ENCODE results near the gene SDS. TPM values are rescaled to one million over a fixed set of nuclear protein-coding genes. Genes with fewer than 3 reads are reported as not detected.

Gene SDS
- polyA plus RNA-seq, 3 donors: 0.89 to 2.3 (median 1.1) TPM

GRCh38 chr12:113440947-113441782 is 37.5 kb upstream of the SDS start:
- H3K4me3 Mint-ChIP-seq: no peak overlapping the region
- intact Hi-C loops (cut with micrococcal nuclease): no loop called here
- peaks cover 0 to 10% (median 8%) of the 10 kb centered on the region in 7 donors for H3K9me3 Mint-ChIP-seq
- DNase-seq: no peak
- 91% methylated on average over 12 of the region's 14 CpGs for WGBS (ENCODE audit: insufficient coverage)
- no peaks in the 10 kb centered on the region for H3K36me3 Mint-ChIP-seq
- no peak for TF ChIP-seq CTCF (IDR thresholded peaks at IDR 0.05)
- H4K20me1 ChIP-seq (ENCODE audit: insufficient read depth, low read length): no peaks in the 10 kb centered on the region
- H3K4me3 ChIP-seq (replicated peaks in 1 of 3; ENCODE audit: low read depth in 2 of 3, low read length in 3 of 3): no peak overlapping the region
- no peak overlapping the region for H2AFZ ChIP-seq (ENCODE audit: insufficient read depth, low read depth, low read length, poor library complexity, severe bottlenecking)
- no peaks in the 10 kb centered on the region for H3K36me3 ChIP-seq (replicated peaks in 1 of 2; ENCODE audit: control insufficient read depth in 1 of 2, insufficient read depth in 2 of 2, low read length in 2 of 2)
- no peaks in the 10 kb centered on the region for H3K27me3 ChIP-seq (ENCODE audit: control insufficient read depth in 2 of 2, insufficient read depth in 2 of 2, low read length in 2 of 2)
- no peaks in the 10 kb centered on the region for H3K79me2 ChIP-seq (ENCODE audit: insufficient read depth, low read length)
- no peak overlapping the region for H3K27ac Mint-ChIP-seq
- H3K4me2 ChIP-seq (replicated peaks; ENCODE audit: extremely low read depth, low read length, poor library complexity, severe bottlenecking): no peak overlapping the region
- H3K9ac ChIP-seq (ENCODE audit: insufficient read depth, low read length, poor library complexity, severe bottlenecking): no peak overlapping the region
- peaks cover 0 to 6% of the 10 kb centered on the region in 2 donors for H3K9me3 ChIP-seq (replicated peaks in 1 of 2; ENCODE audit: control insufficient read depth in 1 of 2, insufficient read depth in 1 of 2, low read length in 2 of 2)
- peaks cover 2 to 11% (median 7%) of the 10 kb centered on the region in 3 donors for H3K27me3 Mint-ChIP-seq (ENCODE audit: low read depth in 3 of 3)
- no peak overlapping the region for H3K27ac ChIP-seq (ENCODE audit: low read depth in 1 of 2, low read length in 2 of 2)
- H3K4me1 ChIP-seq (ENCODE audit: control insufficient read depth in 1 of 2, insufficient read depth in 2 of 2, low read length in 2 of 2): peaks cover 0 to 7% of the 10 kb centered on the region in 2 donors
- H3K4me1 Mint-ChIP-seq: peaks cover 14% of the 10 kb centered on the region

GRCh38 chr12:113440336-113440735 is 36.6 kb upstream of the SDS start:
- Histone ChIP-seq H3K4me1 (ENCODE audit: control insufficient read depth in 1 of 2, insufficient read depth in 2 of 2, low read length in 2 of 2) (peaks cover 0 to 5% of the 10 kb centered on the region in 2 donors), H3K9me3 (replicated peaks in 1 of 2; ENCODE audit: control insufficient read depth in 1 of 2, insufficient read depth in 1 of 2, low read length in 2 of 2) (peaks cover 0 to 4% of the 10 kb centered on the region in 2 donors), H3K4me2 (replicated peaks; ENCODE audit: extremely low read depth, low read length, poor library complexity, severe bottlenecking) (no peak overlapping the region), H3K27ac (ENCODE audit: low read depth in 1 of 2, low read length in 2 of 2) (no peak overlapping the region), H4K20me1 (ENCODE audit: insufficient read depth, low read length) (no peaks in the 10 kb centered on the region), H2AFZ (ENCODE audit: insufficient read depth, low read depth, low read length, poor library complexity, severe bottlenecking) (no peak overlapping the region), H3K9ac (ENCODE audit: insufficient read depth, low read length, poor library complexity, severe bottlenecking) (no peak overlapping the region), H3K27me3 (ENCODE audit: control insufficient read depth in 2 of 2, insufficient read depth in 2 of 2, low read length in 2 of 2) (no peaks in the 10 kb centered on the region), H3K36me3 (replicated peaks in 1 of 2; ENCODE audit: control insufficient read depth in 1 of 2, insufficient read depth in 2 of 2, low read length in 2 of 2) (no peaks in the 10 kb centered on the region), H3K4me3 (replicated peaks in 1 of 3; ENCODE audit: low read depth in 2 of 3, low read length in 3 of 3) (no peak overlapping the region), H3K79me2 (ENCODE audit: insufficient read depth, low read length) (no peaks in the 10 kb centered on the region)
- Mint-ChIP-seq H3K9me3 (peaks cover 0 to 7% (median 4%) of the 10 kb centered on the region in 7 donors), H3K4me3 (no peak overlapping the region), H3K27me3 (ENCODE audit: low read depth in 3 of 3) (peaks cover 2 to 8% (median 7%) of the 10 kb centered on the region in 3 donors), H3K4me1 (peaks cover 7% of the 10 kb centered on the region), H3K36me3 (no peaks in the 10 kb centered on the region), H3K27ac (peak overlapping the region in 1 of 7 donors; percentile 43)
- WGBS (ENCODE audit: insufficient coverage): 77% methylated on average over 3 of the region's 7 CpGs
- no peak for DNase-seq
- intact Hi-C loops (cut with micrococcal nuclease): no loop called here
- TF ChIP-seq CTCF (IDR thresholded peaks at IDR 0.05): no peak

Measured in CD14-positive monocyte (primary cell).